Stimulated activated CD4-positive, alpha-beta T cell treated with anti-CD3 and anti-CD28 coated beads, TNF-alpha, amount 100 ng/mL, for 1 hour (primary cell): ENCODE results near the gene SLC35B1.
A peak's percentile ranks its signal among the peaks of the same experiment; 100 is the strongest.

ENCODE experiments used
- DNase-seq, 3 donors: peaks; one replicate each; pipeline ENCODE4 v3.0.0-alpha.2; 2020; ENCODE audit warnings: low read depth in 3 of 3, low spot score in 1 of 3

The SLC35B1 gene

GRCh38 chr17:49700960-49701359 lies 6.8 kb downstream of the SLC35B1 start:
- DNase-seq: no peak

DNA sequence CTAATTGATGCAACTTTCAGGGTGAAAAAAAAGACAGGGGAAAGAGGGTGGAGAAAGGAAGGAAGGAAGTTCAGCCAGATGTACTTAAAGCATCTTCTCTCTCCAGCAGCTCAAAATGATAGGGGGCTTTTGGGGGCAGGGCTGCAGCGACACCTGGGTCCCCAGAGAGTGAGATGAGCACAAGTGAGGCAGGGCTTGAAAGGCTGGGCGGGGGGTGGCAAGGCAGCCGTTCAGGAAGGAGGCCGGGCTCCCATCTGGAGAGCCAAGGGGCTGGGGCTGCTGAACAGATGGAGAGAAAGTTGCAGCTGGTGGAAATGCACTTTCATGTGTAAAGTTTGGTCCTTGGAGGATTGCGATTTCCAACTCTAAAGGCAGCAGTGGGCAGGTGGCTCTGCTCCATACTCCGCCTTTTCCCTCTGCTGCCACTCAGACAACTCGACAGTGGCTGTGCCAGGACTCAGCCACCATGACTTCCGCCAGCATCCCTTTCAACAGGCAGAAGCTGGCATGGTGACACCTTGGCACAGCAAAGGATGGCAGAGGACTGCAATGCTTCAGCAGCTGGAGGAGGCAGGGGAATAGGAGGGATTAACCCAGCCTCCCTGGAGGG lies 7.7 kb downstream of the SLC35B1 start:
- DNase-seq: no peak

GRCh38 chr17:49698005-49698404 lies 9.8 kb downstream of the SLC35B1 start:
- no peak for DNase-seq

- DNase-seq: peak in 2 of 3 donors; percentile 23 to 39
Measured at GRCh38 chr17:49696233-49696761, 11.5 kb downstream of the SLC35B1 start.

DNA sequence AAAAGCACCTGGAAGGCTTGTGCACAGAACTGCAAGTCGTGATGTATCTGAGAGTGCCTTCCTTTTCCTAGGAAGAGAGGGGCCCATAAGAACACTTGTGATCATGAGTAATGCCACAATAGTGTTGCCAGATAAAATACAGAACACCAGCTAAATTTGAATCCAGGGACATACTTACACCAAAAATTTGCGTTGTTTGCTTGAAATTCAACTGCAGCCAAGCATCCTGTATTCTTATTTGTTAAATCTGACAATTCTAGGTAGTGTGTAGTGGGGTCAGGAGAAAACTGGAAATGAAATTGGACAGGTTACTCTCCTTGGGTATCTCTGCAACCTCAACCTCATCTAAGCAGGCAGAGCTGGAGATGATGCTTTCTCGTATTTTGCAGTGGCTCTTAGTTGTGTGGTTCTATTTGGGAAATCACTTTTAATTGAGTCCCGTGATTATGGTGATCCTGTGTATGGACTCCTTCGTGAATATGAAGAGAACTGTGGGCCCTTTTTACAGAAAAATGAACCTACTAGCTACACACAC lies 12.0 kb downstream of the SLC35B1 start:
- no peak for DNase-seq

- peak; percentile 32 to 68 (median 50) for DNase-seq
Measured at GRCh38 chr17:49694847-49695697, 12.7 kb downstream of the SLC35B1 start.

DNA sequence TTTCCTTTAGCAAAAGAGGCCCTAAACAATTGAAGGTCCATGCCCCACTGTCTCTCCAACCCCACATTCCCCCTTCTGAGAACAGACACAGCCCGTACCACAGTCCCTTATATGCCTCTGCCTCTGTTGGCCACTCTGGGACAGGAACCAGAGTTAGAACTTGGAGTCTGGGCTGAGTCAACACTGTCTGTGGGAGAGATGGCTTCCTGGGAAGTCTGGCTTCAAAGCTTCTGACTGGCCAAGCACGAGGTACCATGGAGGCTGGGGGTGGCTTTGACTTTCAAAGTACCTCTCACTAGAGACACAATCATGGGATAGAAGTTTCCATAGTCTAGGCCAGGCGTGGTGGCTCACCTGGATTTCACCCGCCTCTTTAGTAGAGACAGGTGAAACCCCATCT lies 15.0 kb downstream of the SLC35B1 start:
- DNase-seq: no peak

DNA sequence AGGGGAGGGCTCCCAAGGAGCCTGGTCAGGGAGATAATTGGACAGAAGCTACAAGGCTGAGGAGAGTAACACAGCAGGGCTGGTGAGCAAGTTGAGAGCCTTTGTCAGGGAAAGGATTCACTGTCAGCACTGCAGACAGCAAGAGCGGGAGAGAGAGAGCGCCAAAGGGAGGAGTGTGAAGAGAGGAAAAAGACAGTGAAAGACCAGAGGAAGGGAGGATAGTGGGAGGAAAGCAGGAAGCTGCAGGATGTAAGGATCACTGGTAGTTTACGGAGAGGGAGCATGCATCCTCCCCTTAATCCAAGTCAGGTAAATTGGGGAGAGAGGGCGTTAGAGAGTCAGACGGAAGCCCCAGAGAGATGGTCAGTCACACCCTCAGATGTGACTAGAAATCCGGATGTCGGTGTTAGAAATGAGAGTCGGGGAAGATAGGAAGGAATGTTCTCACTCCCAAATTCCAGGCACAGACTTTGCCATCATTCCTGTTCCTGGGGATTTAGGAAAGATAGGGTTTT lies 16.0 kb downstream of the SLC35B1 start:
- DNase-seq: no peak

GRCh38 chr17:49691086-49691676 lies 16.6 kb downstream of the SLC35B1 start:
- DNase-seq: no peak

DNA sequence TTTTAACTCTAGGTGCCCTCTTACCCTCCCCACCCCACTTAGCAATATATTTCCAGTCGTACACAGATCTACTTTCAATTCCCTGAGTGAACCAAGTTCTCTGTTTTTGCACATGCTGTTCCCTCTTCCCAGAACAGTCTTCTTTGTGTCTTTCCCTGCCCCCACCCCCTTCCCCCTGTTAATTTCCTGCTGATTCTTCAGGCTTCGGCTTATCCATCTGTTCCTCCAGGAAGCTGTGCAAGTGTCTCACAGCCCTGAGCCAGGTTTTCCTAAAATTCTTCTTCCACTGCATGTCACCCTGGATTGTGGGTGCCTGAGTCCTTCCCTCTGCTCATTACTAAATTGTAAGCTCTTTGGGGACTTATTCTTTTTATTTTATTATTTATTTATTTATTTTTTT lies 17.5 kb downstream of the SLC35B1 start:
- DNase-seq: no peak

DNA sequence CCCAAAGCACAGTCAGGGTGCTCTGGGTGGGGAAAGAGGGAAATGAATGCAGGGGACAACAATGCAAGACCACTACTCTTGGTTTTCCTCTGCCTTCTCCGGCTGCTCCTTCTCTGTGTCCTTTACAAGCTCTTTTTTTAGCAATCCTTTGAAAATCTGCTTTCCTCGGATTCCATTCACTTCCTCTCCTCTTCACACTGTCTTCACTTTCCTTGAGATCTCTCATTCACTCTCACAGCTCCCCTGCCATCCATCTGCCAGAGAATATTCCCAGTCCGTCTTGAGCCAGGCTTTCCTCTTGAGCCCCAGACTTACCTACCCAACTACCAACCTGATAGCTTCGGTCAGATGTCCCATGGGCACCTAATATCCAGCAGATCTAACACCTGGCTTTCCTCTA lies 18.9 kb downstream of the SLC35B1 start:
- no peak for DNase-seq

GRCh38 chr17:49687878-49688491 lies 19.8 kb downstream of the SLC35B1 start:
- no peak for DNase-seq

DNA sequence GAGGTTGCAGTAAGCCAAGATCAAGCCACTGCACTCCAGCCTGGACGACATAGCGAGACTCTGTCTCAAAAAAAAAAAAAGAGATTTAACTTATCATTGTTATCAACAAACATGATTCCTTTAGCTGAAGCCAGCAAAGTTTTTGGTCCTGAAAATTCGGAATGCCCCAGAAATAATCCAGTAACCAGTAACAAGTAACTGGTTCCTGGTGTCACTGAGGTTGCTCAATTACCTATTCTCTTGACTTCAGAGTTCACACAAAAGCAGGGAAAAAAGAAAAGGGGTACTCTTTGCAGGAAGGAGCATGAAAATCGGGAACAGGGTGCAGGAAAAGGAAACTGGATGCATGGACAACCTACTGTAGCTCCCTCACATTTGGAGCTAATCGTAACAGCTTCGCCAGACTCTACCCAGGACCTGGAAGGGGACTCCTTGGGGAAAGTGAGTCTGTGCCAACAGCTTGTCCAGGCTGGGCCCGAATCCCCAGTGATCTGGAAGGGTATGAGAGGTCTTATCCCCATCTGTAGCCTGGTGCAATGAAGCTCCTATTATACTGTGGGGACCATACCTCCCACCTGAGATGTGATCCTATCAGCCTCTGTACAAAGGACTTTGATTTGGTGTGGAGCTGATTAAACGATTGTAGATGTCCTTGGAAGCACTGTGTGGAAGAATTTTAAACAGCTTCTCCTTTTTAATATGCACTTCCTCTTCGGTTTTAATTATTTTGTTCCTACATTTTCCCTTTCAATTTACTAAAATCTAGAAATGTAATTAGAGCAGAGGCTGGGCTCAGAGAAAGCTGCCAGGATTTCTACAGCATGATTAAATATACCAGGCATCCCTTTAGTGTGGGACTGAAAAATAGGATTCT lies 26.4 kb downstream of the SLC35B1 start:
- DNase-seq: no peak

DNA sequence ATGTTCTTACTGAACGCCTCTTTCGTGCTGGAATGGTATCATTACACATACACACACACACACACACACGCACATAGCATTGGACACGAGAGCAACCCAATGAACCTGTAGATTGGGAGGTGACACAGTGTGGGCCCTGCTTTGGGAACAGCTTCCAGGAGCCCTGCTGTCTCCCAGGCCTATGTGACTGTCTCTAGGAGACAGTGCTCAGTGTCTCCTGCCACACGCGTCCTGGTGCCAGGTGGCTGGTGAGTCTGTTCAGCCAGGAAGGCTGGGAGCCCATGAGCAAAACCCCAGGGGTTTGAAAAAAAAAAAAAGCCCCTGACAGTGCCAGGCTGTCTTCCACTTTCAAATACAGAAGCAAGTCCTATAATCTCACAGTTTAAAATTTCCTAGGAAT lies 27.4 kb downstream of the SLC35B1 start:
- DNase-seq: no peak

DNA sequence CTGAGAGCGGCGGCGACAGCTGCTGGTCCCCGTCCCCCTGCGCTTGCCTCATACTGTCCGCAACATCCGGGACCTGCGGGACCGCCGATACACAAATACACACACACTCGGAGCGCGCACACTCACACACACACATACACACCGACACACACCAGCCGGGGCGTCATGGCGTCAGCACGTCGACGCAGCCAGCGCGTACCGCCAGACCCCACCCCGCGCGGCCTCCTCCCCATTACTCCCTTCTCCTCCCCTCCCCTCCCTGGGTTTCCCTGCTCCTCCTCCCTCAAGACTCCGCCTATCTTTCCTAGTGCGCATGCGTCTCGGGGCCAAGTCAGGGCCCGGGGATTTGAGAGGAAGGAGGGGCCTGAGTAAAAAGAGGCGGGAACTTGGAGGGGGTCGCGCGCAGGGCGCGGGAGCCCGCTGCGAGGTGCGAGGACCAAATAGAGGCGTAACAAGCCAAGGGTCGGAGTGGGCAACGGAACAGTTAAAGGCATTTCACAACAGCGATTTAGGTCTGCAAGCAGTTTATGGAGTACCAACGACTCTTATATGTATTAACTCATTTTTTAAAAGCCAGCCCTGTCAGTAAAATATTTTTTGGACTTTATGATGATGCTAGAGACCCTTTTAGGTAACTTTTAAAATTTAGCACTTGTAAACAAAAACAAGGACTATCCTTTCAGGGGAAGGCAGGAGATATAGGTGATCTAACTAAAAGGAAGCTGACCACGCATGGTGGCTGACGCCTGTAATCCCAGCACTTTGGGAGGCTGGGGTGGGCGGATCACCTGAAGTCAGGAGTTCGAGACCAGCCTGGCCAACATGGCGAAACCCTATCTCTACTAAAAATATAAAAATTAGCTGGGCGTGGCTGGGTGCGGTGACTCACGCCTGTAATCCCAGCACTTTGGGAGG lies 29.6 kb downstream of the SLC35B1 start, which contains the start of gene SPOP:
Gene SPOP, minus strand, starts transcription at position 165 of the 915 bp plus-strand sequence. CDS start 55,287 bp downstream, outside the sequence.
- peak; percentile 97 to 99 (median 99) for DNase-seq

DNA sequence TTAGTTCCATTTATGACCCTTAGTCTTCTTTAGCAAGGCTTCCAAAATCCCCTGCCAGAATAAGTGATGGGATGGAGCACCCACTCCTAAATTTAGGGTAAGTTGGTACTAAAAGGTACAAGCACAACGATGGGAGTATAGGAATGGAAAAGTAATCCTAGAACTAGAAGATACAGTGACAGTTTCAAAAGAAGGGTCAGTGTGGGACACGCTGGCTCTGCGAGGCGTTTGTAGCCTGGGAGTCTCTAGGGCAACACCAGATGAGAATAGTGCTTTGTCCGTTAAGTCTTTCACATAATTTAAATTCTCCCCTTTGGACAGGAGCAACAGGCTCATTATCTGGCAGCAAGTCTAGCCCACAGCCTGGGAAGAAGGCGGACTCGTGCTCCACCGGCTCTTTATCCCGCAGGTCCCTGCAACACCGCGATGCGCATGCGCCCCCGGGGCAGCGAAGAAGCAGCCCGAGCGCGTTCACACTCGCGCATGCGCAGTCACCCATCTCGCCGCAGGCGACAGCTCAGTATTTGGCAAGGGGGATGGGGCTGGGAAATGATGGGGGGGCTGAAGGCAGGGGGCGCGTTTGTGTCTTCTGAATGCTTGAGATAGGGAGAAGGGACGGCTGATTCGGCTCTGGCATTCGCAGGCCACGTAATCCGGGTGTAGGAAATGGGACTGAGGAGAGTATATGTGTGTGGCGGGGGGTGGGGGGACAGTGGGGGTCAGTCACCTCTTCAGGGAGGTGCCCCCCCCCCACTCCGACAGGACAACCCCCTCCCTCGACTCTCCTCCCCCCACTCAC lies 30.4 kb downstream of the SLC35B1 start:
- DNase-seq: peak; percentile 92 to 97 (median 93)

GRCh38 chr17:49676276-49676868 lies 31.4 kb downstream of the SLC35B1 start:
- DNase-seq: no peak

DNA sequence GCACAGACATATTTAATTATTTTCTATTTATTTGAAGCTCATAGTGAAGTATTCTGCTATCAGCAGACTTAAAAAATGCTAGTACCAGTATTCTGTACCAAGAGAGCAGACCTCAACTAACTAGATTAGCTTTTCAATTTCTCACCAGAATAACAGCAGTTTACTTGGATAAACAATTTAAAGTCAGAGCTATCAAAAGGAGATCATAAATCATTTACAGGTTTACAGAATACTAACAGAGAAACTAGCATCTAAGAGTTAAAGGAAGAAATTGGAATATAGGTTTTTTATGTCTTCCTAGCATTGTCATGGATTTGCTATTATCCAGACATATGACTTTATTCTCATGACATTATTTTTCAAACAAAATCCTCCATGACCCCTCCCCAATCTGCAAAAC lies 33.3 kb downstream of the SLC35B1 start:
- no peak for DNase-seq
